HepG2 (cell line): Measurements from ENCODE around the gene LEMD3.

Experiments
- BHLHE40 ChIP-seq: IDR thresholded peaks from 2 replicates; pipeline ENCODE4 v1.6.1; 2011; ENCODE audit warnings: low read length, improper control_type of control experiment
- CCDC6 ChIP-seq: sonication (generic); formaldehyde crosslinking; IDR thresholded peaks from 2 replicates; pipeline ENCODE4 v1.8.1; 2022; ENCODE audit warnings: mild to moderate bottlenecking, missing genetic modification reagents, moderate library complexity
- ELF4 ChIP-seq: sonication (generic); formaldehyde crosslinking; IDR thresholded peaks from 2 replicates; pipeline ENCODE4 v1.5.0; 2020; ENCODE audit warnings: missing genetic modification reagents, mild to moderate bottlenecking, moderate library complexity, borderline replicate concordance
- EP300 ChIP-seq, 3 experiments: sonication (generic) in 1 of 3; formaldehyde crosslinking in 1 of 3; IDR thresholded peaks; 2 replicates each; pipeline versions ENCODE4 v1.5.1 to v1.6.1; 2011 to 2020; ENCODE audit warnings: low read depth in 2 of 3, low read length in 2 of 3, borderline replicate concordance in 1 of 3, improper control_type of control experiment in 1 of 3, mild to moderate bottlenecking in 1 of 3, missing genetic modification reagents in 1 of 3, moderate library complexity in 1 of 3
- HNRNPUL1 ChIP-seq: fragments of 200-400 bp; formaldehyde crosslinking; IDR thresholded peaks from 2 replicates; pipeline ENCODE4 v1.6.1; 2017; ENCODE audit warnings: low read depth, mild to moderate bottlenecking, low read length, moderate library complexity
- KDM5B ChIP-seq: sonication (generic); formaldehyde crosslinking; IDR thresholded peaks from 2 replicates; pipeline ENCODE4 v1.4.0; 2020; ENCODE audit warnings: missing genetic modification reagents, mild to moderate bottlenecking, borderline replicate concordance
- MIXL1 ChIP-seq: IDR thresholded peaks from 2 replicates; pipeline ENCODE4 v1.6.1; 2016
- ZNF17 ChIP-seq: sonication (generic); formaldehyde crosslinking; IDR thresholded peaks from 2 replicates; pipeline ENCODE4 v1.5.0; 2020; ENCODE audit warnings: mild to moderate bottlenecking, missing genetic modification reagents
- ZNF251 ChIP-seq: sonication (generic); formaldehyde crosslinking; IDR thresholded peaks from 2 replicates; pipeline ENCODE4 v1.9.0; 2021; ENCODE audit warnings: mild to moderate bottlenecking, missing genetic modification reagents
- ZSCAN20 ChIP-seq: sonication (generic); formaldehyde crosslinking; IDR thresholded peaks from 2 replicates; pipeline ENCODE4 v1.4.0; 2020; ENCODE audit warnings: missing genetic modification reagents, mild to moderate bottlenecking, borderline replicate concordance
- TF ChIP-seq, protein P1 (sequence below): sonication (generic); formaldehyde crosslinking; conservative IDR thresholded peaks from 2 replicates; pipeline ENCODE4 v1.4.0; 2020; ENCODE audit warnings: missing genetic modification reagents

DNA sequence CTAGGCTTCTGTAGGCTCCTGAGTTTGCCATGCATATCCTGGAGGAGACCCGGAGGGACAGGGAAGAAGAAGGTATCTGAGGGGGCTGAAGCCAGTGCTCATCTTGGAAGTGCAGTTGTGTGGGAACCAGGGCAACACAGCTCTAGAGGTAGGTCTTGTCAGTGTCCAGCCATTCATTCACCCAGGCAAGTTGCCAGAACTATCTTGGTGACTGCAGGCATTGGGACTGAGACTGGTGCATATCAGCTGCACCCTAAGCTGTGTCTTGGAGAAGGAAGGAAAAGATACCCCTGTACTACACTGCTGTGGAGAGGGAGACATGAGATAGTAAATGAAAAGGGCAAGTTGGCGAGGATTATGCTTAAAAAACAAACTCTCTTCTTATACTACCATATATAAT is 43.4 kb upstream of the LEMD3 start:
- TF ChIP-seq BHLHE40, result no peak
- TF ChIP-seq ZSCAN20 (CRISPR knock-in tag), result no peak
- no peak for TF ChIP-seq ZNF251
- no peak for TF ChIP-seq KDM5B (CRISPR knock-in tag)
- TF ChIP-seq MIXL1 (CRISPR knock-in tag), result no peak
- no peak for TF ChIP-seq ZNF17 (CRISPR knock-in tag)
- TF ChIP-seq ELF4 (CRISPR knock-in tag), result no peak
- TF ChIP-seq, protein P1, sequence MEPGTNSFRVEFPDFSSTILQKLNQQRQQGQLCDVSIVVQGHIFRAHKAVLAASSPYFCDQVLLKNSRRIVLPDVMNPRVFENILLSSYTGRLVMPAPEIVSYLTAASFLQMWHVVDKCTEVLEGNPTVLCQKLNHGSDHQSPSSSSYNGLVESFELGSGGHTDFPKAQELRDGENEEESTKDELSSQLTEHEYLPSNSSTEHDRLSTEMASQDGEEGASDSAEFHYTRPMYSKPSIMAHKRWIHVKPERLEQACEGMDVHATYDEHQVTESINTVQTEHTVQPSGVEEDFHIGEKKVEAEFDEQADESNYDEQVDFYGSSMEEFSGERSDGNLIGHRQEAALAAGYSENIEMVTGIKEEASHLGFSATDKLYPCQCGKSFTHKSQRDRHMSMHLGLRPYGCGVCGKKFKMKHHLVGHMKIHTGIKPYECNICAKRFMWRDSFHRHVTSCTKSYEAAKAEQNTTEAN, result no peak
- no peak for TF ChIP-seq EP300 (IDR thresholded peaks at IDR 0.05; ENCODE audit: low read depth in 2 of 2, low read length in 2 of 2)
- TF ChIP-seq EP300 (CRISPR knock-in tag; IDR thresholded peaks at IDR 0.05; ENCODE audit: borderline replicate concordance), result no peak
- TF ChIP-seq CCDC6, result no peak
- TF ChIP-seq HNRNPUL1, result no peak
